Lower lobe of right lung (tissue), 2 donors: Measurements from ENCODE around the gene ST3GAL3. TPM values are rescaled to one million over a fixed set of nuclear protein-coding genes. Genes with fewer than 3 reads are reported as not detected.

Experiments
- ATAC-seq, 2 donors: fragments of 200-7000 bp; cut with Tn5 transposase; one replicate each; pipeline ENCODE4 v1.9.1; 2020 to 2022; ENCODE audit warnings: mild to moderate bottlenecking in 2 of 2, moderate library complexity in 2 of 2
- DNase-seq: peaks from one replicate; pipeline ENCODE4 v3.0.0-alpha.2; 2020
- H3K27ac ChIP-seq: fragments of 200-600 bp; one replicate; pipeline ENCODE4 v1.8.0; 2022
- H3K27me3 ChIP-seq: fragments of 200-600 bp; one replicate; pipeline ENCODE4 v1.8.0; 2022; ENCODE audit warnings: low read depth
- H3K36me3 ChIP-seq: fragments of 200-600 bp; one replicate; pipeline ENCODE4 v1.8.0; 2022; ENCODE audit warnings: mild to moderate bottlenecking
- H3K4me1 ChIP-seq: fragments of 200-600 bp; one replicate; pipeline ENCODE4 v1.8.0; 2022
- H3K4me3 ChIP-seq: fragments of 200-600 bp; one replicate; pipeline ENCODE4 v1.8.0; 2022; ENCODE audit warnings: mild to moderate bottlenecking
- H3K9me3 ChIP-seq: fragments of 200-600 bp; one replicate; pipeline ENCODE4 v1.8.0; 2022
- intact Hi-C: fragments of 100-400 bp; cut with DNase I; formaldehyde crosslinking; loops from one replicate; pipeline ENCODE4 v1.11.0; 2022
- total RNA-seq: library from RNA; stranded (reverse); fragmentation: NEBNext Ultra II Directional; extraction: Animal tissue kit (Norgen Biotek cat#: 25700); gene quantifications from one replicate; pipeline ENCODE4 v1.2.1, GENCODE V29; 2021
- TF ChIP-seq, protein P1 (sequence below): fragments of 200-600 bp; IDR thresholded peaks from one replicate; pipeline ENCODE4 v1.8.0; 2022; ENCODE audit warnings: antibody characterized with exemption, mild to moderate bottlenecking
- donor health status: DM: no; HTN: yes; CAD: no; lungs with severe emphysema.

The ST3GAL3 gene
- total RNA-seq, 1 donor from 2014 or later = 23.6 TPM

DNA sequence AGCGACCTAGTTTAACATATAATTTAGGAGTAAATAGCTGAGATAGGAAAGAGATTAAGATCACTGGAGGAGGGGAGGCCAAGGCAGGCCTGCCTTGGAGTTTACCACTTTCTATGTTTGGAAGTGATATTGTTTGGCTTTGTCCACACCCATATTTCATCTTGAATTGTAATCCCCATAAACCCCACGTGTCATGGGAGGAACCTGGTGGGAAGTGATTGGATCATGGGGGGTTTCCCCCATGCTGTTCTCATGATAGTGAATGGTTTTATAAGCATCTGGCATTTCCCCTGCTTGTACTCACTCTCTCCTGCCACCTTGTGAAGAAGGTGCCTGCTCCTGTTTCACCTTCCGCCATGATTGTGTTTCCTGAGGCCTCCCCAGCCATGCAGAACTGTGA, 168.0 kb downstream of the ST3GAL3 start:
- ATAC-seq (no peak), DNase-seq (no peak)
- Histone ChIP-seq H3K4me1 (no peaks in the 10 kb centered on the region), H3K36me3 (peaks cover 9% of the 10 kb centered on the region), H3K27me3 (no peaks in the 10 kb centered on the region), H3K9me3 (no peaks in the 10 kb centered on the region), H3K27ac (no peak overlapping the region), H3K4me3 (no peak overlapping the region)
- TF ChIP-seq, protein P1, sequence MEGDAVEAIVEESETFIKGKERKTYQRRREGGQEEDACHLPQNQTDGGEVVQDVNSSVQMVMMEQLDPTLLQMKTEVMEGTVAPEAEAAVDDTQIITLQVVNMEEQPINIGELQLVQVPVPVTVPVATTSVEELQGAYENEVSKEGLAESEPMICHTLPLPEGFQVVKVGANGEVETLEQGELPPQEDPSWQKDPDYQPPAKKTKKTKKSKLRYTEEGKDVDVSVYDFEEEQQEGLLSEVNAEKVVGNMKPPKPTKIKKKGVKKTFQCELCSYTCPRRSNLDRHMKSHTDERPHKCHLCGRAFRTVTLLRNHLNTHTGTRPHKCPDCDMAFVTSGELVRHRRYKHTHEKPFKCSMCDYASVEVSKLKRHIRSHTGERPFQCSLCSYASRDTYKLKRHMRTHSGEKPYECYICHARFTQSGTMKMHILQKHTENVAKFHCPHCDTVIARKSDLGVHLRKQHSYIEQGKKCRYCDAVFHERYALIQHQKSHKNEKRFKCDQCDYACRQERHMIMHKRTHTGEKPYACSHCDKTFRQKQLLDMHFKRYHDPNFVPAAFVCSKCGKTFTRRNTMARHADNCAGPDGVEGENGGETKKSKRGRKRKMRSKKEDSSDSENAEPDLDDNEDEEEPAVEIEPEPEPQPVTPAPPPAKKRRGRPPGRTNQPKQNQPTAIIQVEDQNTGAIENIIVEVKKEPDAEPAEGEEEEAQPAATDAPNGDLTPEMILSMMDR = no peak
- intact Hi-C loops = no loop called here

- intact Hi-C loops = no loop called here
- Histone ChIP-seq H3K9me3 (no peaks in the 10 kb centered on the region), H3K4me3 (no peak overlapping the region), H3K4me1 (no peaks in the 10 kb centered on the region), H3K36me3 (peaks cover 9% of the 10 kb centered on the region), H3K27me3 (no peaks in the 10 kb centered on the region), H3K27ac (no peak overlapping the region)
- ATAC-seq = no peak
- DNase-seq = no peak
- TF ChIP-seq, protein P1 = no peak
These were observed 169.8 kb downstream of the ST3GAL3 start for GRCh38 chr1:43877101-43877500.

GRCh38 chr1:43878440-43878839, 171.1 kb downstream of the ST3GAL3 start:
- Histone ChIP-seq H3K36me3 (peaks cover 9% of the 10 kb centered on the region), H3K4me1 (no peaks in the 10 kb centered on the region), H3K9me3 (no peaks in the 10 kb centered on the region), H3K27me3 (no peaks in the 10 kb centered on the region), H3K4me3 (no peak overlapping the region), H3K27ac (no peak overlapping the region)
- TF ChIP-seq, protein P1 = no peak
- ATAC-seq (no peak), DNase-seq (no peak)
- intact Hi-C loops = no loop called here

DNA sequence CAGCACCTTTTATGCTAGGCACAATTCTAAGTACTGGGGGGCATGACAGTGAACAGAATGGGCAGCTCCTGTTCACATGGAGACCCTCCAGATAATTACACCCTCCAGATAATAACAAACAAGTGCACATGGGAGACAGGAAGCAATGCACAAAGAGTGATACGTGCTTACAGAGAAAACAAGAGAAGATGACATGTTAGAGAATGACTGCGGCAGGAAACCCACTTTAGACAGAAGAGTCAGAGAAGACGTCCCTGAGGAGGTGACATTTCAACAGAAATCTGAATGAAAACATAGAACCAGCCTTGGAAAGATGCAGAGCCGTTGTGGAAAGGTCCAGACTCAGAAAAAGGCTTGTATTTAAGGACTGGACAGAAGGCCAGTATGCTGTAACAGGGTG, 171.5 kb downstream of the ST3GAL3 start:
- TF ChIP-seq, protein P1 = no peak
- intact Hi-C loops = no loop called here

GRCh38 chr1:43879414-43879813, 172.1 kb downstream of the ST3GAL3 start:
- Histone ChIP-seq H3K36me3 (peaks cover 9% of the 10 kb centered on the region), H3K27me3 (no peaks in the 10 kb centered on the region), H3K4me1 (no peaks in the 10 kb centered on the region), H3K9me3 (no peaks in the 10 kb centered on the region), H3K27ac (no peak overlapping the region), H3K4me3 (no peak overlapping the region)
- TF ChIP-seq, protein P1 = no peak
- intact Hi-C loops = no loop called here
- DNase-seq = no peak
- no peak for ATAC-seq

More for the DNA sequence above, 171.5 kb downstream of the ST3GAL3 start:
- Histone ChIP-seq H3K27ac (no peak overlapping the region), H3K36me3 (peaks cover 9% of the 10 kb centered on the region), H3K9me3 (no peaks in the 10 kb centered on the region), H3K4me1 (no peaks in the 10 kb centered on the region), H3K4me3 (no peak overlapping the region), H3K27me3 (no peaks in the 10 kb centered on the region)
- ATAC-seq (no peak), DNase-seq (no peak)

DNA sequence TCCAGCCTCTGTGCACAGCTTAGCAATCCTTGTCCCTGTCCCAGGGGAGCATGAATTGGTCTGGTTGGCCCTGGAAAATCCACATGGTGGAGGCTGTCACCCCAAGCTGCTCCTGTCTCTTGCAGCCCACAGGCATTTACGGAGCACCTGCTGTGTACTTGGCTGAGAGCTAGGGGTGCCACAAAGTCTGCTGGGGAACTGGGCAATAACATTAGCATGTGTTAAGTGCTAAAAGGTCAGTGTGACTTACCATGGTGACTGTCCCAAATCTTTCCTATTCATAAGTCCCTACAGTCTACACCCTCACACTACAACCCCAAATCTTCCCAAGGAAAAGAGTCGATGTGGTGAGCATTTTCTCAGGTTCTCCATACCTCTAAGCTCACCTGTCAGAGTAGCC, 172.7 kb downstream of the ST3GAL3 start:
- no peak for ATAC-seq
- no peaks in the 10 kb centered on the region for H3K4me1 ChIP-seq
- intact Hi-C loops = no loop called here
- H3K36me3 ChIP-seq = peaks cover 9% of the 10 kb centered on the region
- H3K9me3 ChIP-seq = no peaks in the 10 kb centered on the region
- DNase-seq = no peak
- no peaks in the 10 kb centered on the region for H3K27me3 ChIP-seq
- TF ChIP-seq, protein P1 = no peak
- no peak overlapping the region for H3K4me3 ChIP-seq
- H3K27ac ChIP-seq = no peak overlapping the region
